CD4-positive, alpha-beta memory T cell (primary cell): ENCODE results near the gene ICOS. TPM values are rescaled to one million over a fixed set of nuclear protein-coding genes. Genes with fewer than 3 reads are reported as not detected.

ENCODE experiments used
- CTCF ChIA-PET: fragments of 350-600 bp; sonication (Branson Sonifier 250); formaldehyde crosslinking; loops from one replicate; lab custom pipeline; 2021; ENCODE audit warnings: inconsistent platforms; ENCODE audit not compliant: partially characterized antibody; lab: Charles Lee
- POLR2A ChIA-PET: fragments of 350-600 bp; sonication (Branson Sonifier 250); formaldehyde crosslinking; loops from one replicate; lab custom pipeline; 2021; ENCODE audit not compliant: partially characterized antibody; lab: Charles Lee
- DNase-seq, 5 donors: peaks; one replicate each; pipeline versions ENCODE4 v3.0.0 to v3.0.0-alpha.2; 2020 to 2022; ENCODE audit warnings: mixed read lengths in 1 of 5
- H3K27ac ChIP-seq: one replicate; pipeline ENCODE4 v1.7.0; 2013; ENCODE audit warnings: low read depth, low read length
- H3K27me3 ChIP-seq: 2 replicates; pipeline ENCODE4 v1.7.0; 2013; ENCODE audit warnings: mild to moderate bottlenecking, low read length, moderate library complexity; ENCODE audit not compliant: insufficient read depth
- H3K36me3 ChIP-seq: 2 replicates; pipeline ENCODE4 v1.7.0; 2013; ENCODE audit warnings: mild to moderate bottlenecking, low read length, moderate library complexity; ENCODE audit not compliant: insufficient read depth
- H3K4me1 ChIP-seq: 2 replicates; pipeline ENCODE4 v1.7.0; 2013; ENCODE audit warnings: mild to moderate bottlenecking, low read length, moderate library complexity; ENCODE audit not compliant: insufficient read depth
- H3K4me3 ChIP-seq, 2 donors: one replicate each; pipeline ENCODE4 v1.7.0; 2013; ENCODE audit warnings: low read length in 2 of 2, mild to moderate bottlenecking in 1 of 2
- H3K9me3 ChIP-seq, 2 donors: one replicate each; pipeline ENCODE4 v1.7.0; 2013; ENCODE audit warnings: low read length in 2 of 2, control low read depth in 1 of 2; ENCODE audit not compliant: control insufficient read depth in 1 of 2
- H3K27ac Mint-ChIP-seq, 7 donors: one replicate each; pipeline ENCODE4 v1.8.0; 2020 to 2021; ENCODE audit warnings: mixed read lengths in 7 of 7, mild to moderate bottlenecking in 6 of 7, inconsistent platforms in 3 of 7, moderate library complexity in 3 of 7
- H3K27me3 Mint-ChIP-seq, 2 donors: one replicate each; pipeline ENCODE4 v1.8.0; 2020 to 2021; ENCODE audit warnings: mixed read lengths in 2 of 2
- H3K36me3 Mint-ChIP-seq, 2 donors: one replicate each; pipeline ENCODE4 v1.8.0; 2020 to 2021; ENCODE audit warnings: mixed read lengths in 2 of 2, inconsistent platforms in 1 of 2, mild to moderate bottlenecking in 1 of 2
- H3K4me1 Mint-ChIP-seq, 4 donors: one replicate each; pipeline ENCODE4 v1.8.0; 2020 to 2021; ENCODE audit warnings: mixed read lengths in 4 of 4, mild to moderate bottlenecking in 1 of 4
- H3K4me3 Mint-ChIP-seq, 8 donors: one replicate each; pipeline ENCODE4 v1.8.0; 2020 to 2021; ENCODE audit warnings: mixed read lengths in 8 of 8, mild to moderate bottlenecking in 7 of 8, moderate library complexity in 6 of 8, inconsistent platforms in 3 of 8
- H3K9me3 Mint-ChIP-seq, 8 donors: one replicate each; pipeline ENCODE4 v1.8.0; 2020 to 2021; ENCODE audit warnings: mixed read lengths in 8 of 8, mild to moderate bottlenecking in 5 of 8, inconsistent platforms in 3 of 8, moderate library complexity in 1 of 8
- intact Hi-C: fragments of 100-400 bp; cut with micrococcal nuclease; formaldehyde crosslinking; loops from one replicate; pipeline ENCODE4 v1.15.1; 2023
- polyA plus RNA-seq, 2 donors: library from polyadenylated mRNA; unstranded; fragments of 300-500 nt; fragmentation: Illumina TruSeq; gene quantifications; one replicate each; pipeline ENCODE4 v1.2.3, GENCODE V29; 2021
- total RNA-seq, 2 experiments: library from RNA; stranded (reverse); gene quantifications; one replicate each; pipeline ENCODE4 v1.2.3, GENCODE V29; 2021

ICOS gene
- total and polyA plus RNA-seq, 4 experiments from 2014 or later: 28.1 to 53.2 (median 41.0) TPM

DNA sequence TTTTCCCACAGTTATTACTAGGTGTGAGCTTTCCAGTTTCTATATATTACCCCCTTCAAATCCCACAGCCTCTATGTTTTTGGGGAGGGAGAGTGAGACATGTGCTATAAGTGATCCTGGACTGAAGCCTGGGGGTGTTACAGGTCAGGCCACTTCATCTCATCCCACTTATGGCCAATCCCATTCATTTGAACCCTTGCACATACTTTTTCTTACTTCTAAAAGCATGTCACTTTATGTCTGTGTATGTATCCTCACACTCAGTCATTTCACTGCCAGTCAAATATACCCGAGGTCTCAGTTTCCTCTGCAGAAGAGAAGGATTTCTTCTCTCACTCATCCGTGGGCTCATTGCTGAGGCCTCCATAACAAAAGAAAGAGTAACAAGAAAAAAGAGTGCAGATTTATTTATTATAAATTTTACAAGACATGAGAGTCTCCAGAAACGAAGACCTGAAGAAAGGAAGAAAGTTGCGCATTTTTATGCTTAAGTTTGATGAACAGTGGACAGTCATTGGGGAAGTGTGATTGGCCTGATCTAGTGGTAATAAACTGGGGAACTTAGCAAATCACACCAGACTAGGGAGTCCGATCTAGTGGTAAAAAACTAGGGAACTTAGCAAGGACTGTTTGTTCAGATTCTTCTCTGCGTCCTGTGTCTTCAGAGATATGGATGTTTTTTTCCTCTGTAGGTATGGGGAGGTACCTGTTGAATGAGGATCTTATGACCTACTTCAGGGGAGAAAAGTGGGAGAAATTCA, 52.1 kb downstream of the ICOS start:
- Mint-ChIP-seq H3K27ac (peak overlapping the region in 5 of 7 donors; percentile 17 to 86 (median 69)), H3K4me1 (peaks cover 25 to 44% (median 29%) of the 10 kb centered on the region in 4 donors), H3K9me3 (no peaks in the 10 kb centered on the region), H3K36me3 (no peaks in the 10 kb centered on the region), H3K27me3 (no peaks in the 10 kb centered on the region), H3K4me3 (peak overlapping the region in 6 of 8 donors; percentile 3 to 44 (median 22))
- intact Hi-C loops: loop anchor here (5.0 kb wide), 1 partner anchor 36 kb away; no protein-coding TSS in a partner anchor
- H3K36me3 ChIP-seq: no peaks in the 10 kb centered on the region
- H3K27ac ChIP-seq: no peak overlapping the region
- POLR2A ChIA-PET: interaction anchor here (1.3 to 2.6 kb wide), 3 partner anchors 11 to 12 kb away, joined by 4 to 13 read pairs (median 11); no protein-coding TSS in a partner anchor
- no peak for DNase-seq
- no peak overlapping the region for H3K4me3 ChIP-seq
- H3K4me1 ChIP-seq: peaks cover 52% of the 10 kb centered on the region
- H3K9me3 ChIP-seq: no peaks in the 10 kb centered on the region
- CTCF ChIA-PET: interaction anchor here (1.1 to 1.4 kb wide), 5 partner anchors 8 to 68 kb away, joined by 3 to 4 read pairs (median 3); no protein-coding TSS in a partner anchor
- no peaks in the 10 kb centered on the region for H3K27me3 ChIP-seq

DNA sequence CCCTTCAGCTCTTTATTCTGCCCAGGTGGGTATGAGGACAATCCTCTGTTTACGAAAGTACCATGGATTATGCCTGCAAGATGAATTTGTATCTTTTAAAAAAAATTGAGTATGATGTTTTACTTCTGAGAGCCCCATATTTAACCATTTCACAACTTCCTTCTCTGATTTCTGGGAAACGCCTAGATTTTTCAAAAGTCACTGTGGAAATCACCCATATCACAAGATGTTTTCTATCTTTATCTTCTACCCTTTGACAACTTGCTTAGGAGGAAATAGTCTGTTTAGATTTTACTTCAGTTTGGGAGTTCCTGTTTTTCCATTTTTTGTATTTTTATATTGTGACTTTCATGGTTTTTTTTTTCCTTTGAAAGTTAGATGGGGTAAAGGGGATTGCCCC, 53.0 kb downstream of the ICOS start:
- Mint-ChIP-seq H3K9me3 (no peaks in the 10 kb centered on the region), H3K4me1 (peaks cover 23 to 38% (median 27%) of the 10 kb centered on the region in 4 donors), H3K36me3 (no peaks in the 10 kb centered on the region), H3K27ac (peak overlapping the region in 6 of 7 donors; percentile 11 to 86 (median 52)), H3K27me3 (no peaks in the 10 kb centered on the region), H3K4me3 (peak overlapping the region in 5 of 8 donors; percentile 27 to 53 (median 41))
- H3K9me3 ChIP-seq: no peaks in the 10 kb centered on the region
- H3K27me3 ChIP-seq: no peaks in the 10 kb centered on the region
- peaks cover 60% of the 10 kb centered on the region for H3K4me1 ChIP-seq
- no peak overlapping the region for H3K4me3 ChIP-seq
- intact Hi-C loops: loop anchor here (5.0 kb wide), 1 partner anchor 37 kb away; no protein-coding TSS in a partner anchor
- POLR2A ChIA-PET: interaction anchor here (2.5 kb wide), 1 partner anchor 11 kb away, joined by 11 read pairs; no protein-coding TSS in a partner anchor
- DNase-seq: no peak
- no peak overlapping the region for H3K27ac ChIP-seq
- CTCF ChIA-PET: interaction anchor here (1.3 to 1.4 kb wide), 2 partner anchors 13 to 67 kb away, joined by 3 read pairs; no protein-coding TSS in a partner anchor
- H3K36me3 ChIP-seq: no peaks in the 10 kb centered on the region

DNA sequence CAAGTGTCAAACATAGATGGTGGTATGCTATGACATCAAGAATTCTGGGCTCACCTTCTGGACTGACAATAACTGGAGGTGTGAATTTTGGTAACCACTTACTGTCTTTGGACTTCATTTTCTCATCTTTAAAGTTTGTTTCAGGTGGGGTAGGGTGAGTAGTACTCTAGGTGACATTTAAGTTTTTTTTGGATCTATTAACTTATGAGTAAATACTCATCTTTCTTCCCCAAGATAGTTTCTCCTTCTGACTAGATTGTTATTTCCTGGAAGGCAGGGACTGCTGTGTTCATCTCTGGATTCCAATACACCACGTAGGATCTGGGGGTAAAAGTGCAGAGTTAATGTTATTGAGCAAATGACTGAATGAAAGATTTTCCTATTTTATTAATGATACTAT, 55.9 kb downstream of the ICOS start:
- no peak overlapping the region for H3K4me3 Mint-ChIP-seq
- ChIA-PET POLR2A (interaction anchor here (1.5 to 1.6 kb wide), 2 partner anchors 10 to 58 kb away, joined by 4 to 12 read pairs; no protein-coding TSS in a partner anchor), CTCF (interaction anchor here (1.3 to 1.8 kb wide), 2 partner anchors 50 to 59 kb away, joined by 5 to 7 read pairs; no protein-coding TSS in a partner anchor)
- Histone ChIP-seq H3K9me3 (no peaks in the 10 kb centered on the region), H3K4me1 (peaks cover 74% of the 10 kb centered on the region), H3K36me3 (no peaks in the 10 kb centered on the region), H3K4me3 (no peak overlapping the region), H3K27ac (no peak overlapping the region), H3K27me3 (no peaks in the 10 kb centered on the region)
- no peaks in the 10 kb centered on the region for H3K9me3 Mint-ChIP-seq
- no peaks in the 10 kb centered on the region for H3K27me3 Mint-ChIP-seq
- H3K36me3 Mint-ChIP-seq: peaks cover 0 to 3% of the 10 kb centered on the region in 2 donors
- H3K27ac Mint-ChIP-seq: no peak overlapping the region
- intact Hi-C loops: loop anchor here (2.0 kb wide), 1 partner anchor 14 kb away; no protein-coding TSS in a partner anchor
- no peak for DNase-seq
- H3K4me1 Mint-ChIP-seq: peaks cover 25 to 31% (median 26%) of the 10 kb centered on the region in 4 donors

DNA sequence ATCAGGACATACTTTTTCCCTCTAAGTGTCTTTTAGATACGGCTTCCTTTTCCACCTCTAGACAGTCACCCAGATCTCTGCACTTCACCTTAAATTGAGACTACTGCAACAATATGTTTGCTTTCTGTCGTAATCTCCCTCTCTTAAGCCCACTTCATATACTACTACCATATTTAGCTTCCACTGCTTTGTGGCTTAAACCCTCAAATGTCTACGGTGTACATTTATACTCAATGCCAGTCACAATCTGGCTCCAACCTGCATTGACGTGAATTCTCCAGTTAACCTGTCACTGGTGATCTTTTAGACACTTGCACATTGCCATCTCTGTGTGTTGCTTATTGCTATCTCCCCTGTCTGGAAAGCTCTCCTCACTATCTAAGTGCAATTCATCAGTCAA, 56.4 kb downstream of the ICOS start:
- Histone ChIP-seq H3K36me3 (no peaks in the 10 kb centered on the region), H3K4me1 (peaks cover 74% of the 10 kb centered on the region), H3K9me3 (no peaks in the 10 kb centered on the region), H3K4me3 (no peak overlapping the region), H3K27ac (peak overlapping the region; percentile 10), H3K27me3 (no peaks in the 10 kb centered on the region)
- peaks cover 25 to 32% (median 28%) of the 10 kb centered on the region in 4 donors for H3K4me1 Mint-ChIP-seq
- H3K4me3 Mint-ChIP-seq: no peak overlapping the region
- H3K36me3 Mint-ChIP-seq: peaks cover 0 to 3% of the 10 kb centered on the region in 2 donors
- H3K27ac Mint-ChIP-seq: no peak overlapping the region
- H3K27me3 Mint-ChIP-seq: no peaks in the 10 kb centered on the region
- ChIA-PET CTCF (interaction anchor here (0.9 to 1.8 kb wide), 4 partner anchors 20 to 58 kb away, joined by 3 to 7 read pairs (median 4); no protein-coding TSS in a partner anchor), POLR2A (interaction anchor here (1.2 to 1.8 kb wide), 6 partner anchors 9 to 58 kb away, joined by 3 to 12 read pairs (median 4); no protein-coding TSS in a partner anchor)
- no peak for DNase-seq
- intact Hi-C loops: loop anchor here (2.0 kb wide), 1 partner anchor 14 kb away; no protein-coding TSS in a partner anchor
- no peaks in the 10 kb centered on the region for H3K9me3 Mint-ChIP-seq

DNA sequence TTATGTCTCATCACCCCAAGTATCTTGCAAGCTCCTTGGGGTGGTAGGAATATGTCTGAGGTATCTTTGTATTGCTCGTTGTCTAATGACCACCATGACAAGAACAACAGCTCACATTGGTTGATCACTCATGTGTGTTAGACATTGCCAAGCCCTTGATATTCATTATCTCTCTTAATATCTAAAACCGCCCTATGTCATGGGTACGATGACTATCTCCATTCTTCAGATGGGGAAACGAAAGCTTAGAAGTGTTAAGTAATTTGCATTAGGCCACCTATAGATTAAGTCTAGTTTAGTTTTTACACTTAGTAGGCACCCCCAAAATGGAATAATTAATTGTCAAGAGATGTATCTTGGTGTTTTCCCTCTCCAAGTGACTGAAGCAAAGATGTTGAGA, 57.0 kb downstream of the ICOS start:
- POLR2A ChIA-PET: interaction anchor here (1.2 to 1.8 kb wide), 7 partner anchors 9 to 59 kb away, joined by 3 to 12 read pairs (median 4); no protein-coding TSS in a partner anchor
- peak in 3 of 5 donors; percentile 19 to 53 (median 34) for DNase-seq

DNA sequence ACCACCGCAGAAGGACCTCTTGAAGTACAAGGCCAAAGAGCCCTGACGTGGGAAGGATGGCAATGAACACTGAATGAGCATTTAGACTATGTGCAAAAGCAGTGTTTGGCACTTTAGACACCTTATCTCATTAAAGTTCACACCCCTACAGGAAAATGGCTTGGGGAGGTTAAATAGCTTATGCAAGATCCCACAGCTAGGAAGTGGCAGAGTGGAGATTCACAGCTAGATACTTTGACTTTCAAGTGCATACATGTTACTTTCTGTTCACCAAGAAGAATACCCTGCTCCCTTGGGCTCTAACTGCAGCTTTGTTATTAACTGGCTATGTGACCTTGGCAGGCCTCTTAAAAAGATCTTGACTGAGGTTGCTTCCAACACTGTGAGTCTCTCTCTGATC, 58.2 kb downstream of the ICOS start:
- CTCF ChIA-PET: interaction anchor here (1.0 to 1.6 kb wide), 3 partner anchors 9 to 66 kb away, joined by 4 to 5 read pairs (median 4); no protein-coding TSS in a partner anchor
- POLR2A ChIA-PET: interaction anchor here (0.8 to 1.8 kb wide), 4 partner anchors 9 to 127 kb away, joined by 3 to 5 read pairs (median 4); no protein-coding TSS in a partner anchor
- Mint-ChIP-seq H3K27me3 (no peaks in the 10 kb centered on the region), H3K4me3 (peak overlapping the region in 6 of 8 donors; percentile 21 to 75 (median 39)), H3K27ac (peak overlapping the region in 5 of 7 donors; percentile 13 to 84 (median 76)), H3K36me3 (peaks cover 0 to 3% of the 10 kb centered on the region in 2 donors), H3K4me1 (peaks cover 32 to 39% (median 35%) of the 10 kb centered on the region in 4 donors), H3K9me3 (no peaks in the 10 kb centered on the region)
- intact Hi-C loops: no loop called here
- Histone ChIP-seq H3K4me1 (peaks cover 74% of the 10 kb centered on the region), H3K4me3 (no peak overlapping the region), H3K9me3 (no peaks in the 10 kb centered on the region), H3K27me3 (no peaks in the 10 kb centered on the region), H3K27ac (peak overlapping the region; percentile 1), H3K36me3 (no peaks in the 10 kb centered on the region)
- peak in 3 of 5 donors; percentile 26 to 43 (median 41) for DNase-seq

More for the DNA sequence above, 57.0 kb downstream of the ICOS start:
- Histone ChIP-seq H3K9me3 (no peaks in the 10 kb centered on the region), H3K4me3 (no peak overlapping the region), H3K27ac (peak overlapping the region; percentile 10), H3K4me1 (peaks cover 74% of the 10 kb centered on the region), H3K36me3 (no peaks in the 10 kb centered on the region), H3K27me3 (no peaks in the 10 kb centered on the region)
- no peaks in the 10 kb centered on the region for H3K9me3 Mint-ChIP-seq
- no peak overlapping the region for H3K27ac Mint-ChIP-seq
- H3K27me3 Mint-ChIP-seq: no peaks in the 10 kb centered on the region
- no peak overlapping the region for H3K4me3 Mint-ChIP-seq
- H3K36me3 Mint-ChIP-seq: peaks cover 0 to 3% of the 10 kb centered on the region in 2 donors
- CTCF ChIA-PET: interaction anchor here (0.6 to 1.8 kb wide), 6 partner anchors 10 to 58 kb away, joined by 3 to 7 read pairs (median 4); no protein-coding TSS in a partner anchor
- peaks cover 25 to 35% (median 30%) of the 10 kb centered on the region in 4 donors for H3K4me1 Mint-ChIP-seq
- intact Hi-C loops: loop anchor here (2.0 kb wide), 1 partner anchor 13 kb away; no protein-coding TSS in a partner anchor
